ENCODE results near the gene YKT6. TPM values are rescaled to one million over a fixed set of nuclear protein-coding genes. Genes with fewer than 3 reads are reported as not detected.
"Not testable (repeated sequence)": the region's sequence is repeated elsewhere in the genome, so short reads cannot be mapped to it uniquely, and the experiment has no call there.

The YKT6 gene
- polyA plus RNA-seq, 3 donors from 2014 or later, result 39.1 to 64.9 (median 56.9) TPM

- DNase-seq, result no peak
- Mint-ChIP-seq H3K27me3 (ENCODE audit: low read depth in 3 of 3) (peaks cover 0 to 6% (median 2%) of the 10 kb centered on the region in 3 donors), H3K4me1 (no peaks in the 10 kb centered on the region), H3K4me3 (no peak overlapping the region), H3K27ac (no peak overlapping the region), H3K9me3 (no peaks in the 10 kb centered on the region), H3K36me3 (no peaks in the 10 kb centered on the region)
Measured at GRCh38 chr7:44159824-44160630, 40.8 kb upstream of the YKT6 start.

GRCh38 chr7:44161371-44161770 is 39.4 kb upstream of the YKT6 start:
- Mint-ChIP-seq H3K4me3 (no peak overlapping the region), H3K27ac (no peak overlapping the region), H3K4me1 (no peaks in the 10 kb centered on the region), H3K27me3 (ENCODE audit: low read depth in 3 of 3) (peaks cover 0 to 6% (median 2%) of the 10 kb centered on the region in 3 donors), H3K36me3 (no peaks in the 10 kb centered on the region), H3K9me3 (no peaks in the 10 kb centered on the region)
- DNase-seq, result no peak

- peaks cover 0 to 6% (median 2%) of the 10 kb centered on the region in 3 donors for H3K27me3 Mint-ChIP-seq (ENCODE audit: low read depth in 3 of 3)
- H3K27ac Mint-ChIP-seq, result no peak overlapping the region
- H3K4me3 Mint-ChIP-seq, result no peak overlapping the region
- DNase-seq, result no peak
- no peaks in the 10 kb centered on the region for H3K36me3 Mint-ChIP-seq
- H3K9me3 Mint-ChIP-seq, result no peaks in the 10 kb centered on the region
- no peaks in the 10 kb centered on the region for H3K4me1 Mint-ChIP-seq
Measured at GRCh38 chr7:44162179-44162578, 38.6 kb upstream of the YKT6 start.

GRCh38 chr7:44162785-44163395 is 37.9 kb upstream of the YKT6 start:
- H3K4me3 Mint-ChIP-seq, result no peak overlapping the region
- no peak overlapping the region for H3K27ac Mint-ChIP-seq
- H3K27me3 Mint-ChIP-seq (ENCODE audit: low read depth in 3 of 3), result peaks cover 0 to 6% (median 2%) of the 10 kb centered on the region in 3 donors
- H3K4me1 Mint-ChIP-seq, result no peaks in the 10 kb centered on the region
- no peaks in the 10 kb centered on the region for H3K36me3 Mint-ChIP-seq
- no peak for DNase-seq
- no peaks in the 10 kb centered on the region for H3K9me3 Mint-ChIP-seq

- DNase-seq, result no peak
- H3K9me3 Mint-ChIP-seq, result no peaks in the 10 kb centered on the region
- no peak overlapping the region for H3K4me3 Mint-ChIP-seq
- H3K27ac Mint-ChIP-seq, result no peak overlapping the region
- peaks cover 0 to 6% (median 2%) of the 10 kb centered on the region in 3 donors for H3K27me3 Mint-ChIP-seq (ENCODE audit: low read depth in 3 of 3)
- no peaks in the 10 kb centered on the region for H3K36me3 Mint-ChIP-seq
- no peaks in the 10 kb centered on the region for H3K4me1 Mint-ChIP-seq
Measured at GRCh38 chr7:44163591-44163990, 37.2 kb upstream of the YKT6 start.

- Mint-ChIP-seq H3K9me3 (no peaks in the 10 kb centered on the region), H3K36me3 (no peaks in the 10 kb centered on the region), H3K27me3 (ENCODE audit: low read depth in 3 of 3) (peaks cover 0 to 2% (median 0%) of the 10 kb centered on the region in 3 donors), H3K4me1 (no peaks in the 10 kb centered on the region), H3K4me3 (no peak overlapping the region), H3K27ac (no peak overlapping the region)
- DNase-seq, result no peak
Measured at GRCh38 chr7:44167920-44168319, 32.9 kb upstream of the YKT6 start.

- not testable (repeated sequence) for H3K4me3 Mint-ChIP-seq; H3K27me3 Mint-ChIP-seq (ENCODE audit: low read depth in 3 of 3); H3K9me3 Mint-ChIP-seq; DNase-seq; H3K36me3 Mint-ChIP-seq; H3K4me1 Mint-ChIP-seq; H3K27ac Mint-ChIP-seq
Measured at GRCh38 chr7:44171901-44172300, 28.9 kb upstream of the YKT6 start.

- H3K27ac Mint-ChIP-seq, result no peak overlapping the region
Measured at GRCh38 chr7:44172352-44172751, 28.4 kb upstream of the YKT6 start.

GRCh38 chr7:44172803-44173424 is 27.9 kb upstream of the YKT6 start:
- Mint-ChIP-seq H3K27ac (no peak overlapping the region), H3K27me3 (ENCODE audit: low read depth in 3 of 3) (peaks cover 0 to 7% (median 5%) of the 10 kb centered on the region in 3 donors), H3K4me1 (no peaks in the 10 kb centered on the region), H3K9me3 (no peaks in the 10 kb centered on the region), H3K36me3 (no peaks in the 10 kb centered on the region), H3K4me3 (no peak overlapping the region)
- DNase-seq, result no peak

More at GRCh38 chr7:44172352-44172751, 28.4 kb upstream of the YKT6 start:
- H3K4me1 Mint-ChIP-seq, result no peaks in the 10 kb centered on the region
- H3K27me3 Mint-ChIP-seq (ENCODE audit: low read depth in 3 of 3), result peaks cover 0 to 4% (median 3%) of the 10 kb centered on the region in 3 donors
- no peaks in the 10 kb centered on the region for H3K36me3 Mint-ChIP-seq
- H3K9me3 Mint-ChIP-seq, result no peaks in the 10 kb centered on the region
- DNase-seq, result no peak
- H3K4me3 Mint-ChIP-seq, result no peak overlapping the region

- Mint-ChIP-seq H3K36me3 (no peaks in the 10 kb centered on the region), H3K9me3 (no peaks in the 10 kb centered on the region), H3K4me1 (no peaks in the 10 kb centered on the region), H3K27ac (no peak overlapping the region), H3K4me3 (no peak overlapping the region), H3K27me3 (ENCODE audit: low read depth in 3 of 3) (peaks cover 0 to 7% (median 6%) of the 10 kb centered on the region in 3 donors)
- DNase-seq, result no peak
Measured at GRCh38 chr7:44173911-44174693, 26.7 kb upstream of the YKT6 start.

GRCh38 chr7:44174694-44174948 is 26.2 kb upstream of the YKT6 start:
- H3K27ac Mint-ChIP-seq; H3K4me1 Mint-ChIP-seq; H3K27me3 Mint-ChIP-seq (ENCODE audit: low read depth in 3 of 3); H3K9me3 Mint-ChIP-seq; DNase-seq; H3K36me3 Mint-ChIP-seq; H3K4me3 Mint-ChIP-seq: not testable (repeated sequence)

- Mint-ChIP-seq H3K4me3 (no peak overlapping the region), H3K36me3 (no peaks in the 10 kb centered on the region), H3K4me1 (no peaks in the 10 kb centered on the region), H3K27ac (no peak overlapping the region), H3K27me3 (ENCODE audit: low read depth in 3 of 3) (peaks cover 0 to 7% (median 6%) of the 10 kb centered on the region in 3 donors), H3K9me3 (no peaks in the 10 kb centered on the region)
- DNase-seq, result no peak
Measured at GRCh38 chr7:44175730-44176129, 25.0 kb upstream of the YKT6 start.

- Mint-ChIP-seq H3K4me3 (no peak overlapping the region), H3K27ac (no peak overlapping the region), H3K4me1 (no peaks in the 10 kb centered on the region), H3K27me3 (ENCODE audit: low read depth in 3 of 3) (peaks cover 0 to 7% (median 6%) of the 10 kb centered on the region in 3 donors), H3K36me3 (no peaks in the 10 kb centered on the region), H3K9me3 (peaks cover 0 to 3% (median 0%) of the 10 kb centered on the region in 6 donors)
- DNase-seq, result no peak
Measured at GRCh38 chr7:44176486-44176885, 24.3 kb upstream of the YKT6 start.
